Measurements from ENCODE around the gene SAPCD2. TPM values are rescaled to one million over a fixed set of nuclear protein-coding genes. Genes with fewer than 3 reads are reported as not detected.

SAPCD2 gene
- total RNA-seq, 1 experiment from 2014 or later, result 30.6 TPM

GRCh38 chr9:137037483-137037882, 32.9 kb downstream of the SAPCD2 start:
- H3K27me3 ChIP-seq (replicated peaks; ENCODE audit: insufficient read depth, low read depth, low read length, poor library complexity), result no peaks in the 10 kb centered on the region
- no peak overlapping the region for H3K4me3 ChIP-seq (ENCODE audit: low read depth, low read length, poor library complexity, severe bottlenecking)
- CTCF ChIA-PET, result interaction anchor here (0.6 kb wide), 1 partner anchor 188 kb away, joined by 4 read pairs; no protein-coding TSS in a partner anchor
- peaks cover 19% of the 10 kb centered on the region for H3K36me3 ChIP-seq (ENCODE audit: insufficient read depth, low read length, poor library complexity, severe bottlenecking)
- no peak for DNase-seq (ENCODE audit: low spot score)
- no TSS peak for BruUV-seq (replicated peaks)
- H3K4me1 ChIP-seq (ENCODE audit: insufficient read depth, low read length, poor library complexity, severe bottlenecking), result peaks cover 22% of the 10 kb centered on the region
- POLR2A ChIA-PET (ENCODE audit: low non-redundant PET), result no interaction called here
- TF ChIP-seq EZH2 (IDR thresholded peaks at IDR 0.05; ENCODE audit: borderline replicate concordance, low read depth, low read length, poor library complexity, severe bottlenecking), result no peak
- TF ChIP-seq, protein P1, sequence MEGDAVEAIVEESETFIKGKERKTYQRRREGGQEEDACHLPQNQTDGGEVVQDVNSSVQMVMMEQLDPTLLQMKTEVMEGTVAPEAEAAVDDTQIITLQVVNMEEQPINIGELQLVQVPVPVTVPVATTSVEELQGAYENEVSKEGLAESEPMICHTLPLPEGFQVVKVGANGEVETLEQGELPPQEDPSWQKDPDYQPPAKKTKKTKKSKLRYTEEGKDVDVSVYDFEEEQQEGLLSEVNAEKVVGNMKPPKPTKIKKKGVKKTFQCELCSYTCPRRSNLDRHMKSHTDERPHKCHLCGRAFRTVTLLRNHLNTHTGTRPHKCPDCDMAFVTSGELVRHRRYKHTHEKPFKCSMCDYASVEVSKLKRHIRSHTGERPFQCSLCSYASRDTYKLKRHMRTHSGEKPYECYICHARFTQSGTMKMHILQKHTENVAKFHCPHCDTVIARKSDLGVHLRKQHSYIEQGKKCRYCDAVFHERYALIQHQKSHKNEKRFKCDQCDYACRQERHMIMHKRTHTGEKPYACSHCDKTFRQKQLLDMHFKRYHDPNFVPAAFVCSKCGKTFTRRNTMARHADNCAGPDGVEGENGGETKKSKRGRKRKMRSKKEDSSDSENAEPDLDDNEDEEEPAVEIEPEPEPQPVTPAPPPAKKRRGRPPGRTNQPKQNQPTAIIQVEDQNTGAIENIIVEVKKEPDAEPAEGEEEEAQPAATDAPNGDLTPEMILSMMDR (conservative IDR thresholded peaks at IDR 0.05; ENCODE audit: low read depth, low read length), result no peak
- H3K27ac ChIP-seq (ENCODE audit: low read depth, low read length, poor library complexity, severe bottlenecking), result no peak overlapping the region
- intact Hi-C loops (cut with micrococcal nuclease; ENCODE audit: unreplicated experiment), result no loop called here
- H3K9me3 ChIP-seq (ENCODE audit: low read depth, low read length, poor library complexity, severe bottlenecking), result no peaks in the 10 kb centered on the region

GRCh38 chr9:137037035-137037434, 33.3 kb downstream of the SAPCD2 start:
- POLR2A ChIA-PET (ENCODE audit: low non-redundant PET), result no interaction called here

GRCh38 chr9:137035937-137036336, 34.4 kb downstream of the SAPCD2 start:
- H3K36me3 ChIP-seq (ENCODE audit: insufficient read depth, low read length, poor library complexity, severe bottlenecking), result peaks cover 16% of the 10 kb centered on the region
- ChIA-PET CTCF (interaction anchor here (0.6 to 1.9 kb wide), 10 partner anchors 9 to 249 kb away, joined by 3 to 17 read pairs (median 3); partner anchors contain the start of genes NPDC1 and TMEM141), POLR2A (ENCODE audit: low non-redundant PET) (no interaction called here)
- no TSS peak for BruUV-seq (replicated peaks)
- no peak overlapping the region for H3K4me3 ChIP-seq (ENCODE audit: low read depth, low read length, poor library complexity, severe bottlenecking)
- no peak overlapping the region for H3K27ac ChIP-seq (ENCODE audit: low read depth, low read length, poor library complexity, severe bottlenecking)
- intact Hi-C loops (cut with micrococcal nuclease; ENCODE audit: unreplicated experiment), result loop anchor here (1.0 kb wide), 1 partner anchor 249 kb away; no protein-coding TSS in a partner anchor
- H3K27me3 ChIP-seq (replicated peaks; ENCODE audit: insufficient read depth, low read depth, low read length, poor library complexity), result no peaks in the 10 kb centered on the region
- DNase-seq (ENCODE audit: low spot score), result no peak
- peaks cover 13% of the 10 kb centered on the region for H3K4me1 ChIP-seq (ENCODE audit: insufficient read depth, low read length, poor library complexity, severe bottlenecking)
- no peaks in the 10 kb centered on the region for H3K9me3 ChIP-seq (ENCODE audit: low read depth, low read length, poor library complexity, severe bottlenecking)
- TF ChIP-seq, protein P1 (conservative IDR thresholded peaks at IDR 0.05; ENCODE audit: low read depth, low read length), result no peak
- TF ChIP-seq EZH2 (IDR thresholded peaks at IDR 0.05; ENCODE audit: borderline replicate concordance, low read depth, low read length, poor library complexity, severe bottlenecking), result no peak

More at GRCh38 chr9:137037035-137037434, 33.3 kb downstream of the SAPCD2 start:
- no peaks in the 10 kb centered on the region for H3K9me3 ChIP-seq (ENCODE audit: low read depth, low read length, poor library complexity, severe bottlenecking)
- no peak for DNase-seq (ENCODE audit: low spot score)
- intact Hi-C loops (cut with micrococcal nuclease; ENCODE audit: unreplicated experiment), result no loop called here
- H3K4me3 ChIP-seq (ENCODE audit: low read depth, low read length, poor library complexity, severe bottlenecking), result no peak overlapping the region
- H3K4me1 ChIP-seq (ENCODE audit: insufficient read depth, low read length, poor library complexity, severe bottlenecking), result peaks cover 22% of the 10 kb centered on the region
- no peak overlapping the region for H3K27ac ChIP-seq (ENCODE audit: low read depth, low read length, poor library complexity, severe bottlenecking)
- CTCF ChIA-PET, result interaction anchor here (0.6 kb wide), 1 partner anchor 188 kb away, joined by 4 read pairs; no protein-coding TSS in a partner anchor
- no TSS peak for BruUV-seq (replicated peaks)
- no peaks in the 10 kb centered on the region for H3K27me3 ChIP-seq (replicated peaks; ENCODE audit: insufficient read depth, low read depth, low read length, poor library complexity)
- H3K36me3 ChIP-seq (ENCODE audit: insufficient read depth, low read length, poor library complexity, severe bottlenecking), result peaks cover 19% of the 10 kb centered on the region
- TF ChIP-seq, protein P1 (conservative IDR thresholded peaks at IDR 0.05; ENCODE audit: low read depth, low read length), result no peak
- no peak for TF ChIP-seq EZH2 (IDR thresholded peaks at IDR 0.05; ENCODE audit: borderline replicate concordance, low read depth, low read length, poor library complexity, severe bottlenecking)
